Activated CD8-positive, alpha-beta memory T cell treated with anti-CD3 and anti-CD28 coated beads for 24 hours (primary cell): ENCODE data around the gene PPP1R26.
"Not testable (repeated sequence)": the region's sequence is repeated elsewhere in the genome, so short reads cannot be mapped to it uniquely, and the experiment has no call there.

ENCODE experiments used
- DNase-seq: peaks from one replicate; pipeline ENCODE4 v3.0.0-alpha.2; 2020

The PPP1R26 gene

DNA sequence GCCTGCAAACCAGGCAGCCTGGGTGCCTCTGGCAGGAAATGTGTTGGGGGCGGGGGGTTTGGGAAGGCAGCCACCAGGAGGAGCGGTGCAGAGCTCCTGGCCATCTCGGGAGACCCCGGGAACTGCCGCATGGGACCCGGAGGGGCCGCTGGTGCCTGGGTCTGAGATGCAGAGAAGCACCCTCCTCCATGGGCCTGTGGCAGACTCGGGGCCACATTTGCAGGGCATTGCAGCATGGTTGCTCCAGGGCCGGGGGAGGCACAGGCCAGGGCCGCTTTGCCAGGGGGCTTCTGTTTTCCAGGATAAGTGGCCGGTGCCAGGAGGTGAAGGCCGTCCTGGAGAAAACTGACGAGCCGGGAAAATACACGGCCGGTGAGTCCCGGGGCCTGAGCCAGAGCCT lies 43.3 kb downstream of the PPP1R26 start:
- no peak for DNase-seq

DNA sequence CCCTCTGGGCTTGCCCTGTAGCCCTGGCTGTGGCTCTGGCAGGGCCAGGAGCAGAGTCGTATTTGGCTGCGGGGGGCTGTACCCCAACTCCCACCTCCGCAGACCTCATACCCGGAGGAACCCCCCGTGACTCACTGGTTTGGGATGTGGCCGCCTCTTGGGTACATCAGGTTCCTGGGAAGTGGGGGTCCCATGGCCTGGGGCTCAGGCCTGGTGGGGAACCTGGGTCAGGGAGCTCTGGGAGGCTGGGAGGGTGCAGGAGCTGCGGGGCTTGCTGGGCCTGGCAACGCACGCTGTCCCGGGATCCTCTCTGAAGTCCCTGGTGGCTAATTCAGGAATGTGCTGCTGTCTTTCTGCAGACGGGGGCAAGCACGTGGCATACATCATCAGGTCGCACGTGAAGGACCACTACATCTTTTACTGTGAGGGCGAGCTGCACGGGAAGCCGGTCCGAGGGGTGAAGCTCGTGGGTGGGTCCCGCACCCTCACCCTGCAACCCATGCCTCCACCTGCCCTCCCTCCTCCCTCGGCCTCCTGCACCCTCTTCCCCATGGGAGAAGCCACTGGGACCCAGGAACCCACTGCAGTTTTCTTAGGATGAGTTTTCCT lies 44.0 kb downstream of the PPP1R26 start:
- DNase-seq = peak; percentile 44

DNA sequence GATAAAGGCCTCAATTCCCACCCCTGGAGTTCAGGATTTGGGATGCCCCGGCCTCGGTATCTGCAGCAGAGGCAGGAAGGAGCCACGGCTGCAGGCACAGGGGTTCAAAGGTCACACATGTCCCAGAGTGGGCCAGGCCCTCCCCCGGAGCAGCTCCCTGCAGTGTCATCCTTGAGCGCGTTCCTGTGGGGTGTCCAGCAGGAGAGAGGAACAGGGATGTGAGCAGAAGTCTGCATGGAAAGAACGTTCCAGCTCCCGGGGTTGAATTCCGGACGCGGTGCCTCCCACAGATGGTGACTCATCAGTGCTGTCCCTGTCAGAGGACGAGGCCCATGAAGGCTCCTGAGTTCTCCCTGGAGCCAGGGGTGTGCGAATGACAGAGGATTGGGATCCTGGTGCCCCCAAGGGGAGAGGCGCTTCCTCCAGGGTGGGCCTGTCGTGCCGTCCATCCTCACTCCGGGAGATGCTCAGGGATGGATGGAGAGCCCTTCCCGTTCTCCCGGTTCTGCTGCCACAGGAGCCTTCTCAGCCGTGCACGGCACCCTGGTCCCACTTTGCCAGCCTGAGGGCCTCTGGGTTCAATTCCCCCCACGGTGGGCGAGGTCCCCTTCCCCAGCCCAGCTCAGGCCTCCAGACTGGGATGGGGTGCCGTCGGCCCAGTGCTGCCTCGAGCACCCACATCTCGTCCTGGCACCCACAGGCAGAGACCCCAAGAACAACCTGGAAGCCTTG lies 44.7 kb downstream of the PPP1R26 start:
- peak; percentile 41 for DNase-seq

DNA sequence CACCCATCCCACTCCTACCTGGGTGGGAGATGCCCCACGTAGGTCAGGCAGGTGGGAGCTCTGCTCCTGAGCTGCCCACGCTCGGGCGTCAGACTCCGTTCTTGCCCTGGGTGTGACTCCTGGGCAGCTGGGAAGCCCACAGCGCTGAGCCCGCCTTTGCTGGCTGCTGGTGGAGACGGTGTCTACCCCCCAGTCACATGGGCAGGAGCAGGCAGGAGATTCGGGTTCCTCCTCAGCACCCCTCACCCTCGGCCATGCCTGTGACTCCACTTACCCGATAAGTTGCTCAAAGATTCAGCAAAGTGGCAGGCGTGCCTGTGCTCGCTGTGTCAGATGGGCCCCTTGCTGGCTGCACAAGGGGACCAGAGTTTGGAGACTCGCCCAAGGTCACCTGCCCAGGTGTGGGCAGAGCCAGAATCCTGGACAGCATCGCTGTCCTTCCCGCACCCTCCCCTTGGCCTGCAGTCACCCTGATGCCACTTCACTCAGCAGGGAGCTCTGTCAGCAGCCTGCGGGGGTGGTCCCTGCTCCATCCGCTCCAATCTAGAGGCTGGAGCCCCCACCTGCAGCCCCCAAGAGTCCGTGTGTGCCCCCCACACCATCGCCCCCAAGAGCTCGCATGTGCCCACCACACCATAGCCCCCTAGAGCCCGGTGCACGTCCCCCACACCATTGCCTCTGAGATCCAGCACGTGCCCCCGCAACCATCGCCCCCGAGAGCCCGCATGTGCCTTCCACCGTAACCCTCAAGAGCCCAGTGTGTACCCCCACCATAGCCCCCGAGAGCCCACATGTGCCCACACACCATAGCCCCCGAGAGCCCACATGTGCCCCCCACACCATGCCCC lies 45.9 kb downstream of the PPP1R26 start:
- peak; percentile 40 for DNase-seq

DNA sequence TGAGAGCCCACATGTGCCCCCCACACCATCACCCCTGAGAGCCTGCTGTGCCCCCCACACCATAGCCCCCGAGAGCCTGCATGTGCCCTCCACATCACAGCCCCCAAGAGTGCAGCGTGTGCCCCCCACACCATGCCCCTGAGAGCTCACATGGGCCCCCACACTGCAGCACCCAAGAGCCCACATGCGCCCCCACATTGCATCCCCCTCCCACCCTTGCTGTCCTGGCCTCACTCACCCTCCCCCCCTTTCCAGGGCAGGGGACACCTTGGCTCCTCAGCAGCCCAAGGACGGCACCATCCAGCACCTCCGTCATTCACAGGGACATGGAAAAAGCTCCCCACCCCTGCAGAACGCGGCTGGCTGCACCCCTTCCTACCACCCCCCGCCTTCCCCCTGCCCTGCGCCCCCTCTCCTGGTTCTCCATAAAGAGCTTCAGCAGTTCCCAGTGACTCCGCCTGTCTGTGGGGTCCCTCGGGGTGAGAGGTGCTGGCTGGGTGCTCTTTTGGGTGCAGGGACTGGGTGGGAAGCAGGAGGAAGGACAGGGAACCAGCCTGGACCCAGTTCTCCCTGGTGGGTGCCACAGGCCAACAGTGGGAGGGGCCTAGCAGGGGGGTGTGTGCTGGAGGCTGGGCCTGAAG lies 46.6 kb downstream of the PPP1R26 start:
- DNase-seq = peak; percentile 37

DNA sequence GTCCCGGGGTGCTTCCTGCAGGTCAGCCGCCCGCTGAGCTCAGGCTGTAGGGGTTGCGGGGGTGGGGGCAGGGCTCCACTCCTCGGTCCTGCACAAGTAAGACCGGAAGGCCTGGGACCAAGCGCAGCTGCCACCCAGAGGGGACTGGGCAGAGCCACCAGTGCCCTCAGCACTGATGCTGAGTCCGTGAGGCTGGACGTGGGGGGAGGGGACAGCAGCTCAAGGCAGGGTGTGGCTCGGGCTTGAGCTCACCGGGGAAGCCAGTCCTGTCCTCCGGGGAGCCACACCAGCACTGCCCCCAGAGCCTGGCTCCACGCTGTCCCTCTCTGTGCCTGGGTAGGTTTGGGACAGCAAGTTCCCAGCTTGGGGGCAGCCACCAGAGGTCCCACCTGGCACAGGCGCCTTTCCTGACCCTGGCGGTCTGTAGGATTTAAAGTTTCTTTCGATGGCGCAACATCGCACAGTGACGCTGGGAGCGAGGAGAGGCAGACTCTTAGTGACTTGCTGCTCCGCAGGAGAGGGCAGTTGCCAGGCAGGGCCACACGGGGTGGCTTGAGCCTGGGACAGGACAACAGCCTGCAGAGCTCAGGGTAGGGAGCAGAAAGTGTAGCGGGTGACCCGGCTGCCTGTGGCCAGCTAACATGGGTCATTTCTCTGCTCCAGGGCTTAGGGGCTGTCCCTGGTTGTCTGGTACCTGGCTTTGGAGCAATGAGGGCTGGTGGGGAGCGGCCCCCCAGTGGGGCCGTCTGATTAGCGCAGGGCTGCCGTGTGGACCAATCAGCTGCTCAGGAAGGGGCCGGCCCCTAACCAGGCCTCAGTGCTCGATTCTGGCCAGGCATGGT lies 47.4 kb downstream of the PPP1R26 start:
- peak; percentile 33 for DNase-seq

DNA sequence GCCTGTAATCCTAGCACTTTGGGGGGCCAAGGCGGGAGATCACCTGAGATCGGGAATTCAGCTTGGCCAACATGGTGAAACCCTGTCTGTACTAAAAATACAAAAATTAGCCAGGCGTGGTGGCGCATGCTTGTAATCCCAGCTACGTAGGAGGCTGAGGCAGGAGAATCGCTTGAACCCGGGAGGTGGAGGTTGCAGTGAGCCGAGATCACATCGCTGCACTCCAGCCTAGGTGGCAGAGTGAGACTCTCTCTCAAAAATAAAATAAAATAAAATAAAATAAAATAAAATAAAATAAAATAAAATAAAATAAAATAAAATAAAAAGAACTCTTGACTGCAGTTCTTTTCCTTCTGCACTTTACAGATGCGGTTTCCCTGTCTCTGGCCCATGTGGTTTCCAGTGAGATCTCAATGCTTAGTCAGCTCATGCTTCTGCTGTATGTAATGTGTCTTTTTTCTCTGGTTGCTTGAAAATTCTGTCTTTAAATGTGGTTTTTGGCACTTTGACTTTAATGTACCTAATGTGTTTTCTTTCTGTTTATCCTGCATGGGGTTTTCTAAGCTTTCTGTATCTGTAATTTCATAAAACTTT lies 49.4 kb downstream of the PPP1R26 start:
- peak; percentile 28 for DNase-seq

DNA sequence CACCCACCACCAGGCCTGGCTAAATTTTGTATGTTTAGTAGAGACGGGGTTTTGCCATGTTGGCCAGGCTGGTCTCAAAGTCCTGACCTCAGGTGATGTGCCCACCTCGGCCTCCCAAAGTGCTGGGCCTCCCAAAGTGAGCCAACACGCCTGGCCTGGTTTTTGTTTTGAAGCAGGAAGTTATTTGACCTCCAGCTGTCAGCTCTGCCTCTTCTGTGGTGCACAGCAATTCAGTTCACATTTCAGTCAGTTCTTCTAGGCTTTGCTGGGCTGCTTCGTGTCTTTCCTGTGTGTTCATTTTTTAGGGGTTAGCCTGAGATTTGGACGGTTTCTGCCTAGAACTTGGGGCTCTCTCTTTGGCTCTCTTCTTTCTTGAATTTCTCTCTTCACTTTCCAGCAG lies 50.6 kb downstream of the PPP1R26 start:
- peak; percentile 7 for DNase-seq

DNA sequence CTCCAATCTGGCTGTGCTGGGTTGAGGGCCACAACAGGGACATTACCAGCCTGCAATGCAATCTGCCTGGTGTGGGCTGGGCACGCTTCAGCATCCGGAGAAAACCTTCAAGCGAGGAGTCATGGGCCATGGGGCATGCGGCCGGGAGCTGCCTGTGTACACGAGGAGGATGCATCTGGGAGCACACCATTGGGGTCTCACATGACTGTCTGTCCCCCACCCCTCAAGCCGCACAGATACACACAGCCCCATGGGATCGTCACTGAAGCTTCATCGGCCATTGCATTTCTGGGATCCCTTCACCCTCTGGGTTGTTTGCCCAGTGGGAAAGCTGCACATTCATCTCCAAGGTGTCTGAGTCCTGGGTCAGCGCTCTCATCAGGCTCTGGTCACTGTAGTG lies 51.5 kb downstream of the PPP1R26 start:
- DNase-seq = peak; percentile 32

DNA sequence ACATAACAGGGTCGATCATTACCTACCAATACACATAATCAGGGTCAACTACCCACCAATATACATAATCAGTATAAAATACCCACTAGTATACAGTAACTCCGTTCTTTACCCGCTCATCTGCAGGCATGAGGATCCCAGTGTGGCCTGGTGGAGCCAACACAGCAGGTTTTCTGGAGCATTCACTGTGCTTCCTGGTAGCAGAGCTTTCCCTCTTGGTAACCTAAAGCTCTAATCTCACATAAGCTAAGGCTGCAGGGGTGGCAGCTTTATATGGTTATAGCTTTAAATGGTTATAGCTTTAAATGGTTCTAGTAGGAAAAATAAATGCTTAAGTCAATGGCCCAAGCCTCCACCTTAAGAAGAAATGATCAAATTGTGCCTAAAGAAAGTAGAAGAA lies 53.5 kb downstream of the PPP1R26 start:
- DNase-seq = peak; percentile 21

DNA sequence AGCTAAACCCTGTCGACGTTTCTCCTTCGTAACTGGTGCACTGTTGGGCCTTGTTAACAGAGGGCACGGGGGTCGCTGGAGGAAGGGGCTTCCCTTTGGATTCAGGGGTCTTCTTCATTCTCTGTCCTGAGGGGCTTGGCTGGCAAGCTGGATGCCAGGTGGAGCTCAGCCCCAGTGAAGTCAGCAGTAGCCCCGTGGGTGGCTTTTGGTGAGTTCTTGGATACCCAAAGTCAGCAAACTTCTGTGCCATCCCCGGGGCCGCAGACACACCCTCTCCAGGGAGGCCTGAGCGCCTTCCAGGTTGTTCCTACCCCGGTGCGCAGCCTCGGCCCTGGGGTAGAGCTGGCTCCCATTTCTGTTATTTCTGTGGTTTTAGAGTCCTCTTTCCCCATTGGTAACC lies 54.1 kb downstream of the PPP1R26 start:
- peak; percentile 32 for DNase-seq

DNA sequence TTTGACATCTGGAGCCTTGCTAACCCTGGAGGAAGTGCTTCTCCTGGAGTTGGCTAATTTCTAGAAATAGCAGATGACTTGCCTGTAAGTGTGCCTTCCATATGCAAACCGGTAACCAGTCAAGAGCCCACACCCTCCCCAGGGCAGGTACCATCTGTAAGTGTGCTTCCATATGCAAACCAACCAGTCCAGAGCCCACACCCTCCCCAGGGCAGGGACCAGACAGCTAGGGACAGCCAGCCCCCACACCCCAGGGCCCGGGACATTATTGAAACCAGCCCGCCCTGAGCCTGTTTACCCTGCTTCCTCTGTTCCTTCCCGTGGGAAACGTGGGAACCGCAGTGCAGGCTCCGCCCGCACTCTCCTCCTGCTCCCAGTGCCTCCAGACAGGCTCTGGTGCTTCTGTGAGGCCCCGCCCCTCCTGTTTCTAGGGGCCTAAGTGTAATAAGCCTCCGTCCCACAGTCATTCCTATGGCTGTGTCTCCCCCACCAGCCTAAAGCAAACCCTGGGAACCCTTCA lies 54.7 kb downstream of the PPP1R26 start:
- DNase-seq = peak; percentile 37

DNA sequence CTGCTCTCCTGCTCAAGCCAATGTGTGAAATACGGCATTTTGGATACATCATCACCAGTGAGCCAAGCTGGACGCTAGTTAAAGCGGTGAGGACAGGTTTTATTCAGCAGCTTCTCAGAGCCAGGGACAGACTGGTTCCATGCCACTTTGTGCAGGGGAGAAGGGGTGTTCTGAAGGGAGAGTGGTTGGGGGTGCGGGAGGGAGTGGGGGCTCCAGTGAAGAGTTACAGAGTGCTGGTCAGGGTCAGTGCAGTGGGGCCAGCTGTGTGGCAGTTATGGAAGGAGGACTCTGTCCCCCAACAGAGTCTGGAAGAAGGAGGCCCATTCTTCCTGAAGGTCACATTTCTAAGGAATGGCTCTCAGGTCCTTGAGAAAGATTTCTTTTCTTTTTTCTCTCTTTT lies 55.2 kb downstream of the PPP1R26 start:
- DNase-seq = not testable (repeated sequence)

DNA sequence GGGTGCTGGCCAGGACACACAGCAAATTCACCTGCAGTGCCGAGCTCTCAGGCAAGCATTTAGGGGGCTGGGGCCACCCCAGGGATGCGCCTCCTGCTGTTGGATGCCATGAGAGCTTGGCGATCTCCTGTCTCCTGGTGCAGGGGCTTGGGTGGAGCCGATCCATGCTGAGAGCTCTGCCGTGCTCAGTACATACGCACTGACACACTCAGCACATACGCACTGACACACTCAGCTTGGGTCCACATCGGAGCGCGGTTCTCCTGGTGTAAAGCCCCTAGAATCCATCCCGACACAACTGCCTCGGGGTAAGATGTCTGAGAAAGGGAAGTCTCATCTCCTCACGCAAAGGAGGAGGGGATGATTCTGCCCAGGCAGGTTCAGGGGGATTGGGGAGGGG lies 56.0 kb downstream of the PPP1R26 start:
- DNase-seq = not testable (repeated sequence)

DNA sequence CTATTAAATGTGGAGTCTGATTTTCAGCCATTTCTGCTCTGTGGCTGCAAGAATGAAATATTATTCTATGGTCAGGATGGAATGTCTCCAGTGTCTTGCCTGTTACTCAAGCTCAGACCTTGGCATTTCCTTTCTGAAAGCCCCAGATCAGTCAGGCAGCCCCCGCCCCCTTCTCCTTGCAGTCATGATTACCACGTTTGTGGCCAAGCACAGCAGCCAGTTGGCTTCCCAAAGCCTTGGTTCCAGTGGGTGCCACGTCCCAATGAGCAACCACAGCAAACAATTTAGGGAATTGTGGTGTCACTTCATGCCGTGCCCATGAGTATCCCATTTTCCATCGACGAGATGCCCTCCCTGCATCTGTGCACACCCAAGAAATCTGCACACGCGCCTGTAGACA lies 56.6 kb downstream of the PPP1R26 start:
- no peak for DNase-seq
